GM19239 (cell line): ENCODE measurements around the gene CCDC102B.
"Not testable (repeated sequence)": the region's sequence is repeated elsewhere in the genome, so short reads cannot be mapped to it uniquely, and the experiment has no call there.

ENCODE experiments used
- DNase-seq: peaks from one replicate; pipeline ENCODE4 v3.0.0; 2011; ENCODE audit warnings: low spot score; ENCODE audit not compliant: insufficient read length
- FAIRE-seq: peaks from 2 replicates; lab custom pipeline; 2011; peaks lifted over from hg19 to GRCh38; lab: Jason Lieb, UNC

CCDC102B gene

DNA sequence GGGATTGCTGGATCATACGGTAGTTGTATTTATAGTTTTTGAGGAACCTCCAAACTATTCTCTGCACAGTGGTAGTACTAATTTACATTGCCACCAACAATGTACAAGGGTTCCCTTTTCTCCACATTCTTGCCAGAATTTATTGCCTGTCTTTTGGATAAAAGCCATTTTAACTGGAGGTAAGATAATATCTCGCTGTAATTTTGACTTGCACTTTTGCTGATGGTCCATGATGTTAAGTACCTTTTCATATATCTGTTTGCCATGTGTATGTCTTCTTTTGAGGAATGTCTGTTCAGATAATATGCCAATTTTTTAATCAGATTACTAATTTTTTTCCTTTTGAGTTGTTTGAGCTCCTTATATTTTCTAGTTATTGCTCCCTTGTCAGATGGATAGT lies 158.8 kb downstream of the CCDC102B start:
- no peak for FAIRE-seq
- no peak for DNase-seq

DNA sequence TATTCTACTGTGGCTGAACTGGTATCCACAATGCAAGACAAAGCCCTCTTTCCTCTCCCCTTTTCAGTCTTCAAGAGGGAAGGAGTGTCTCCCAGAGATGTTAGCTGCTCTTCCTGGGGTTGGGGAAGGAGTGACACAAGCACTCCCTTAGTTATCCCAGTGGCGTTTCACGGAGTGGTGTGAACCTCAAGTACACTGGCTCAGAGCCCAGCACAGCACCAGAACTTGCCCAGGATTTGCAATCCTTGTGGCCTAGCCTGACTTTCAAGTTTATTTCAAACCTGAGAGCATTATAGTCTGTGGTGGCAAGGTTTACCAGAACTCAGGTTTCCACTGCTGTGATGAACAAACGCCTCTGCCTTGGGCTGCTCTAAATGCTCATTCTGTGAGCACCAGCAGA lies 162.5 kb downstream of the CCDC102B start:
- no peak for DNase-seq
- no peak for FAIRE-seq

DNA sequence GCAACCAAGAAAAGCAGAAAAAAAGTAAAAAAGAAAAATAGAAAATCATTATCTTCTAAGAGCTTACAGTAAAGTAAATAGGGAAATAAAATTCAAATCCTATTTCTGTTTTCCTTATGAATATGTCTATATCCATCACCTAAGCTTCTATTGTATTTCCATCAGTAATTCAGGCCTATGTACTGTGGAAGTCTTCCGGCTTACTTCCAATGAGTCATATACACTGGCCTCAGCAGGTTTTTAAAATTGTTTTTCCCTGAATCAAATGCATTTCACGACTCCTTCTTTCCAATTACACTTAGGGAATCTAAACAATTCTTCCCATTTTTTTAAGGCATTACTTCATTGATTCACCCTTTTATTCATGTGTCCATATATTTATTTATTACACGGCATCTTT lies 164.7 kb downstream of the CCDC102B start:
- no peak for DNase-seq
- FAIRE-seq = no peak

DNA sequence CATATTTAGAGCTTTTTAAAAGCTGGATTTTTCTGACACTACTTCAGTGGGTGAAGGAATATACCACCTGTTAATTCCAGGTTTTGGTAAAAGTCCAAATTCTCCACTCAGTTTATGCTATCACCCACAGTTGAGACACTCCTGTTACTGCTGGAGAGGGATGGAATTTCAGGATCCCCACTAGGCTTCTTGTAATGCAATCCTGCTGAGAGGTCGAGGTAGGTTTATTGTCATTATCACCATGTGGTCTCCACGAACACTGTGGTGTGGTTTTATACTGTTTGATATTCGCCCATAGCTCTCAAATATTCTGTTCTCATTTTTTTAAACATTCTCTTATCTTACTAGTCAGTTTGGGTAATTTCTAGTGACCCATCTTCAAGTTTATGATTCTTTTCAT lies 167.9 kb downstream of the CCDC102B start:
- FAIRE-seq (no peak), DNase-seq (no peak)

DNA sequence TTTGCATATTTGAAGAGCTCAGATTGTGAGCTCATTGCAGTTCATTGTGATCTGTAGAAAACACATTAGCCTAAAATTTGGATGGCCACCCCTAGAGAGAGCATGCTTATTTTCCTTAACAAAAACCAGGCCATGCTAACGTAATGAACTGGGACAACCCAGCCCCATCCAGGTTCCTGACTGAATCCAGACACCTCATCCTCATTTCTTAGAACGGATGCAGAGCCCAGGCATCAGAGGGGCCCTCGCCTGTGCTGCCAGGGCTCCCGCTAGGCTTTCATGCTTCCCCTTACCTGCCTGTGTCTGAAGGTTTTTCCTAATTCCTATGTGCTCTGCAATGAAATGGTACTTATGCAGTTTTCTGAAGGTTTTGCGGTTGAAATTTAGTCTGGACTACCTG lies 171.1 kb downstream of the CCDC102B start:
- FAIRE-seq = no peak
- no peak for DNase-seq

DNA sequence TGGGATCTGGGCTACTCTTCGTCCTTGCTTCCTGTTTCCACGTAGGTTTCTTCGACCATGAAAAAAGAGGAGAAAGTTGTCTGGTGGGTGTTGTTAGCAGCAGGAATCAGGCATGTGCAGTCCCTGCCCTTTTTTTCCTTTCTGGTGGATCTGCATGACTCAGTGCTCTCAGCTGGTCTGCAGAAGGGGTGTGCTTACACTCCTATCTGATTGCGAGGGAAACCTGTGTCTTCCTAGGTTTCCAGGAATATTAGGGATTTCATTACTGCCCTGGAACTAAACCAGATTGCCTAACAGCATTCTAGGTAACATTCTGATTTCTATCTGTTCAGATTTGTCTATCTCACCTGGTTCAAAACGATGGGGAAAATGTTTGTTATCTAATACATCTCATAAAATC lies 174.3 kb downstream of the CCDC102B start:
- FAIRE-seq = no peak
- no peak for DNase-seq

DNA sequence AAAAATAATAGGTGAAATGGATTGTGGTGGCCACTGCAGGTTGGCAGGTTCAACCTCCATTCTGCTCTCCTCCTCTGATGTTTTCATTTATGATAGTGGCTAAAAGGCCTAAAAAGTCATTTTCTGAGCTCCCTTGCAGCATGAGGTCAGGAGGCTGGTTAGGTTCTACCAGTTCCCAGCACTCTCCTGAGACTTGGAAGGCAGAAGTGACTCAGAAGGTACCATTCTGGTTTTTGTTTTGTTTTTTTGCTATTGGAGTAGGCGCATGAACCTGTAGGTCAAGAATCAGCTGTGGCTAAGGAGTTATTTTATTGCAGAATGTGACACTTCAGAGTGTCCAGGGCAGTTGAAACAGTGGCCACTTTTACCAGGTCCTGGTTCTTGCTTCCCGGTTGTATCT lies 181.9 kb downstream of the CCDC102B start:
- DNase-seq = no peak
- no peak for FAIRE-seq

DNA sequence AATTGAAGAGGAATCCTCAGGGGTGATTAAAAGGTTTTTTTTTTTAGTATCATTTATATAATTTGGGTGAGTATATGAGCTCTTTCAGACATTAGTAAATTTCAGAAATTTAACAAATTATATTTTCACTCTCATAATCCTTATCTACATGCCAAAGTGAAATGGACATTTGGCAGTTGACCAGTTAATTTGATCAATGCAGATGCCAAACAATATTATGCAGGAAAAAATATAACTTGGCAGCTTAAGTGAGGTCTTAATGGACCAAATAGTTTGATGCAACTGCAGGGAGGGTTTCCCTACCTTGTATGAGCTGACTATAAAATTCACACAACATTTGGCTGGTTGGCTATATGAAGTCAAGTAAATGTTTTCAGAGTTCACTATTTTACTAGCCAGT lies 185.2 kb downstream of the CCDC102B start:
- FAIRE-seq = no peak

DNA sequence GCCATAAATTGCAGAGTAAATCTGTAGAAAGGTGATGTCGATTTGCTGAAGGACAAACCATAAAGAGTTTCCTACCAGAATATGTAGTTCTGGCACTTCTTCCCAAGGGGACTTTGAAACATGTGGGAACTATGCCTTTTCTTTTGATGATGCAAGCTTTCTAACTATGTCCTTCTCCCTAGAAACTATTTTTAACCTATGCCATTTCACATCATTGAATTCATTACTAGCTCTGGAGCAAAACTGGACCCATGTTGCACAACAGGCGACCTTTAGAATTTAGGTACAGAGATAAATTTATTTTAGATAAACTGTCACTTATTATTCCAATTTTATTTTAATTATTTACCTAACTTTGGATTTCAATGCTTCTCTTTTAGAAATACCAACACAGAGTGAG lies 186.5 kb downstream of the CCDC102B start:
- DNase-seq = no peak

More for the DNA sequence above, 185.2 kb downstream of the CCDC102B start:
- DNase-seq = no peak

DNA sequence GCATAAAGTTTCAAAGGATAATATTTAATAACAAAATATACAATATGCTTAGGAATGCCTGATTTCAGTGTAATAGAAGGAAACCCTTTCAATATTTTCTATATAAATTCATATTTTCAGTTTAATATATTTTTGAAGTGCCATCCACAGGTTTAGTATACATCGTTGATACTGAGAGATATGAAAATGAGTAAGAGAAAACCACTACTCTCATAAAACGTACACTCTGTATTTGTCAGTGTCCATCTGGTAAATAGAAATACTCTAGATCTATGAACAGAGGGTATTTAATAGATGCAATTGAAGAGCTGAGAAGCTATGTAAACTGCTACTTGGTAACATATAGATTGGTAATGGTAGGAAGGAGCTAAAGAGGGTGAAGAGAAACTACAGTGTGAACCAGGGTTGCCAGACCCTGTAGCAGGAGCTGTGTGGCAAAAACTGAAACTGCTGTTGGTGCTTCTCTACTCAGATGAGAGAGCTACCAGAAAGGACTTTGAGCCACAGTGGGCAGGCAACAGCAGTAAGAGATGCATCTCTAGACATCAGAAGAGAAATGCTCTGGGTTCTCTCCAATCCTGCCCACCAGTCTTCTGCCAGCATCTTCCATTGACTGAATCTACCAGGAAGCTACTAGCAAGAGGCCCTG lies 187.4 kb downstream of the CCDC102B start:
- DNase-seq = no peak

More for the DNA sequence above, 186.5 kb downstream of the CCDC102B start:
- no peak for FAIRE-seq

DNA sequence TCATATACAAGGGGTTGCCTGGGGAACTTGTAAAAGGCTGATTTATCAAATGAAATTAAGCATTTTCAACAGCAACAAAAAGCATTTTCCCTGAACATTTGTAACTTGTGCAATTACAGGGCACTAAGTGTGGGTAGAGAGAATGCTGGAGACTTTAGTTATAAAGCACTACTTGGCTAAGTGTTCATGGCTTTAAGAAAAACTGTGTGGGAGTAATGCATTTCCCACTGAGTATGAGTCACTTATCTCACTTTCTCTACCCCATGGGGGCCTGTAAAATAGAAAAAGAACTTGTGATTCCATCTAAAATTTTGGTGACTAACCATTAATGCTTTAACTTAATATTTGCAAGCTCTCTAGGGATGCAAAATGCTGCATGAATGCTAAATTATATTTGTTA lies 193.4 kb downstream of the CCDC102B start:
- FAIRE-seq = no peak
- DNase-seq = no peak

More for the DNA sequence above, 187.4 kb downstream of the CCDC102B start:
- FAIRE-seq = no peak

DNA sequence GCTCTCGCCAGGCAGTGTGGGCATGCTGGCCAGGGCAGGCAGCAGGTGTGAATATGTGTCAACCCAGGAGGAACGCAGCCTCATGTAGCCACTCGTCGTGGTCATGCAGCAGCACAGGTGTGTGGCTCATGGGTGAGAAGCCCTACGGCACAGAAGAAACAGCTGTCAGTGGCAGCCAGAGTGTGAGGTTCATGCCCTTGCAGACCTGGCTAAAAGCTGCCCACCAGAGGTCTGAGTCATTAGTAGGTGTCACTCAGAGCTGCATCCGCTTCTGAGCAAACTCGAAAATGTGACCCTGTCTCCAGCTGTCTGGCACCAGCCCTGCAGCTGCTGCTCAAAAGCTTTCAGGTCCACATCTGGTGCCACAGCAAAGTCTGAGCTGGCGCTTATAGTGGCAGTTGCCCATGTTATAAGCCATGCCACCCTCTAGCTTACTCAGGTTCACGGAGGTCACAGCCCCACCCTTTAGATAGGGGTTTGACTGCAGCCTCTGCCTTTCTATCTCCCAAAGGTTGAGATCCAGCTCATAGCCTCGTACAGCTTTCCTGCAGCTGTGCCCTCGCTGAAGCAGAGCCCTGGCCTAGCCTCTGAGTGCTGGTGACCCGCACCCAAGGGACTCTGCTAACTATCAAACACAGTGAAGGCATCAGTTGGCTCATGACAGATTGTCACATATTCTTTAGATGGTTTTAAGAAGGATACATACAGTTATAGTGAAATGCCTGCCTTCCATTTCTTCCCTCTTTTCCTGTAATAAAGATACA lies 195.0 kb downstream of the CCDC102B start:
- DNase-seq (no peak), FAIRE-seq (no peak)

DNA sequence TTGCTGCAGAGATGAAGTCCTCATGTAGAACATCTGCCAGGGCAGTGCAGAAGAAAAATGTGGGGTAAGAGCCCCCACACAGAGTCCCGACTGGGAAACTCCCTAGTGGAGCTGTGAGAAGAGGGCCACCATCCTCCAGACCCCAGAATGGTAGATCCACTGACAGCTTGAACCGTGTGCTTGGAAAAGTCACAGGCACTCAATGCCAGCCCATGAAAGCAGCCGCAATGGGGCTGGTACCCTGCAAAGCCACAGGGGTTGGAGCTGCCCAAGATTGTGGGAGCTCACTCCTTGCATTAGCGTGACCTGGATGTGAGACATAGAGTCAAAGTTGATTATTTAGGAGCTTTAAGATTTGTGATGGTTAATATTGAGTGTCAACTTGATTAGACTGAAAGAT lies 197.8 kb downstream of the CCDC102B start:
- no peak for DNase-seq
- no peak for FAIRE-seq

DNA sequence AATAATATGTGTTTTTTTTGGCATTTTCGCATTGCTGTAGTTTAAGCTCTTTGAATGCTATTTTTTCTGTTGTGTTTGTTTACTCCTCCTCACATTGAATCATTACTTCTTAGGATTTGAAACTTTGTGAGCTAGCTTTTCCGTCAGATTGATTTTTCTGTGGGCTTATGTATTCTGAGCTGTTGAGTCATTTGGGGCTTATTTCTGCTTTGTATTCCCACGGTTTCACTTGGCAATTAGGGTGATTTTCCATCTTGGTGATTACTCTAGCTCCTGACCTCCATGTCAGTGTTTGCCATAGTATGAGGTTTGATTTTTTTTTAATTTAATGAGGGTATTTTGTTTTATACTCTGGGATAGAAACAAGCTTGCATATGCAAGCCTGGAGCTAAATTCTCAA lies 200.0 kb downstream of the CCDC102B start:
- DNase-seq (no peak), FAIRE-seq (no peak)

DNA sequence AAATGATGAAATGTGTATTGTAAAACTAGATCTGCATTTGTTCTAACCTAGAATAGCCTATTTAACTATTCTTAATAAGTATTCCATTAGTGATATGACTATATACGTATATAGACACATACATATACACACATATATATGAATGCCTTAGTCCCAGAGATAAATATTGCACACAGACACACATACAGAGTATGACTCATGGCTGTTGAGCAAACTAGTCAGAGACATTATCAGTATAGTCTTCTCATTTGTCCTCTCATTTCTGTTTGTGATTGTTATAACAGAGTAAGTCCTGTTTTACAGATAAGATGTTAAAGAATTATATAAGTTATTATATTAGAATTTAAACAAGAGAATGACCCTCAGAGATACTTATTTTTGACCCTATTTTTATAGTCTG lies 202.5 kb downstream of the CCDC102B start:
- FAIRE-seq (no peak), DNase-seq (no peak)

DNA sequence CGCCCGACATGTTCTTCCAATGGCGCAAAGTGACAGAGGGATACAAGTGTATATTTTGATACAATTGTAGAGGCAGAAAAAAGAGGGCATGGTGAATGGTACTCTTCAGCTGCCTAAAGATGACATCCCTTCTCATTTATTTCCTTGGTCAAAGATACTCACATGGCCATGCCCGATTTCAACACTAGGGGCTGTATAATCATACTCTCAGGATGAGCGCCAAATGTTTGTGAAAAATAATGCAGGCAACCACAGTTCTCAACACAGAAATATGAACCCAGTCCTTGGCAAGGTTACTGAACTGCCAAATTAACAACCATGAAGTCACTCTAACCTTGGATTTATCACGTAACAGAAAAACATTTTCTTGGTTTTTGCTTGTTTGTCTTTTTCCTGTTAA lies 204.4 kb downstream of the CCDC102B start:
- no peak for FAIRE-seq

DNA sequence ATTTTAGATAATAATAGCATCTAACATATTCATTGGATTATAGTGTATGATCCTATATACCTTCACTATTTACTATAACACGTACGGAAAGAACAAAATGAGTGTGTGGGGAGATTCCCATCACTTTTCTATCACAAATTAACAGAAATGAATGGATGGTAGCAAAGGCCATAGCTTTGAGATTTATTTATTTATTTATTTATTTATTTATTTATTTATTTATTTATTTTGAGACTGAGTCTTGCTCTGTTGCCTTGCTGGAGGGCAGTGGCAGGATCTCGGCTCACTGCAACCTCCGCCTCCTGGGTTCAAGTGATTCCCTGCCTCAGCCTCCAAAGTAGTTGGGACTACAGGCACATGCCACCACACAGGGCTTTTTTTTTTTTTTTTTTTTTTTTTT lies 208.3 kb downstream of the CCDC102B start:
- FAIRE-seq, DNase-seq: not testable (repeated sequence)

More for the DNA sequence above, 204.4 kb downstream of the CCDC102B start:
- no peak for DNase-seq

DNA sequence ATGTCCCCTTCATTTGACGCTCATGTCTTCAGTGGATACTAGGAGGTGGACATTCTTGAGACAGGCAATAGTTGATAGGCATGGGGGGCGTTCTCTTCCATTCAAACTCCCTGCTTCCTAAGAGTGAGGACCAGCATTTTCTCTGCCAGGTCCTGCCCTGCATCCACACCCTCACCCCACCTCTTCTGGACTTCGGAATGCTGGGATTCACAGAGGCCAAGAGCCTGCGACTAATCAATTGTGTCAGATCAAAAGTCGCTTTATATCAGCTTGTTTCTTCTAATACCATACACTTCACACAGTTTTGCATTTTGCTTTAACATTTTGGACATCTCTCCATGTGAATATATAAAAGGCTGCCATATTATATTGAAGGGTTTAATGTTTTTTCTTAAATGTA lies 210.7 kb downstream of the CCDC102B start:
- FAIRE-seq = no peak
- no peak for DNase-seq

DNA sequence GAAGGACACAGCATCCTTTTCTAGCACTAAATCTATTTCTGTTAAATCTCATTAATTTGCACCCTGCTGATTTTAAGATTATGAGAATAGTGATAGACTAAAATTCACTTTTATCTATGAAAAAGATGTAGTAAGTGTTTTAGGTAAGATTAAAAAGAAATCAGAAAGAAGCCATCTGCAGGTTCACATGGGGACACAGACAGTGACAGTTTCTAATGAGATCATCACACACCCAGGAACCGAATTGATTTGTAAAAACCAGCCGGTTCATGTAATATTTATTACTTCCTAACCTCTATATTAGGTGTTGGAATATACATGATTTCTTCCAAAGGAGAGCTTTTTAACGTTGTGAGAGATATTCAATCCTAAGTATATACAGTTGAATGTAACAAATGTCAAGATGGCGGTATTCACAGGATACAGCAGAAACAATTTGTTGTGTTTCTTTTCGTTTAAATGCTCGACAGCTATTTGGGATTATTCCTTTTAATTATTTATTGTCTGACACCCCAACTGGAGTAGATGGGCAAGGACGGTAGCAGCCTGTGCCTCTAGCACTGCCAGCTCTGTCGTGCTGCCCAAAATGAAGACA lies 223.4 kb downstream of the CCDC102B start:
- FAIRE-seq (no peak), DNase-seq (no peak)

DNA sequence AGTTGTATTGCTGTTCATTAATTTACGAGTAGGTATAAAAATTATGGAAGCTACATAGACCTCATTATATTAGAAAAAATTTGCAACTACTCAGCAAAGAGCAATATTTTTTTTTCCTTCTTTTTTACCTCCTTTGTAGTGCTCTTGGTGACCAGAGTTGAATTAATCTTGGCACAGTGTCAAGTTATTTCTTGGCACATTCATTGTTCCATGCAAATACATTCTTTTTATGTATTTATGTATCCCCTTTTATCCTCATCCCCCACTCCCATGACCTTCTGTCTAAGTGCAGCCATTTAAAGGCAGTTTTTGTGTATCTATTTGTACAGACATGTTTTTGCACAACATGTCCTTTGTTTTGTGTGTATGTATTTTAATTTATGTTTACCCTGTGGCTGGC lies 224.5 kb downstream of the CCDC102B start:
- FAIRE-seq (no peak), DNase-seq (no peak)

DNA sequence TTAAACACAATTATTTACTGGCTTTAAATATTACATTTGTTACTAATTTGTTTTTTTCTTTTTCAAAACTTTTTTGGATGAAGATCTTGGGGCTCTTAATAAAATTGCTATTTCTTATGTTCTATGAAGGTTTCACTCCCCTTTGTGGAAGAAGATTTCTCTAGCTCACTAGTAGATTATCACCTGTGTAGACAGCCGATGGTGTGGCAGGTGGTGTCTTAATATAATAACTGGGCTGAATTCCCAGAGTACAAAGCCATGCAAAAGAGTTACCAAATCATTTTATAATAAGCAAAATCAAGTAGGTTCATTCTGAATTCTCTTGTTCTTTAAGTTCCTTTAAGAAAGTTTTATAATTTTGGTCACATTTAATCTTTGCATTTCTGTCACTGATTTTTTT lies 233.7 kb downstream of the CCDC102B start:
- DNase-seq (no peak), FAIRE-seq (no peak)
